ENCODE results near the gene RAG1. TPM values are rescaled to one million over a fixed set of nuclear protein-coding genes. Genes with fewer than 3 reads are reported as not detected.

The RAG1 gene
- total and polyA plus RNA-seq, 2 donors (not counting 1 experiment from before 2014, with no cell fraction given), result 0.06 to 0.37 TPM

- Histone ChIP-seq H3K27me3 (replicated peaks in 1 of 4; ENCODE audit: control extremely low read depth in 1 of 4, control insufficient read depth in 3 of 4, insufficient read depth in 4 of 4, low read length in 3 of 4) (peaks cover 0 to 26% (median 10%) of the 10 kb centered on the region in 4 experiments), H3K9me3 (ENCODE audit: control extremely low read depth in 1 of 3, control insufficient read depth in 2 of 3, insufficient read depth in 1 of 3, low read length in 2 of 3) (no peaks in the 10 kb centered on the region), H3K79me2 (ENCODE audit: control insufficient read depth, insufficient read depth, low read length) (no peaks in the 10 kb centered on the region), H3K4me2 (replicated peaks; ENCODE audit: low read depth, low read length, poor library complexity, severe bottlenecking) (peak overlapping the region; percentile 69), H3K9ac (ENCODE audit: low read length) (peak overlapping the region; percentile 40), H4K20me1 (ENCODE audit: control insufficient read depth, insufficient read depth, low read length, poor library complexity, severe bottlenecking) (no peaks in the 10 kb centered on the region), H3K4me3 (ENCODE audit: control extremely low read depth in 1 of 5, extremely low read depth in 1 of 5, insufficient read depth in 1 of 5, low read depth in 2 of 5, low read length in 4 of 5) (no peak overlapping the region), H3K4me1 (ENCODE audit: control insufficient read depth in 2 of 2, insufficient read depth in 2 of 2, low read length in 2 of 2) (peaks cover 0 to 5% of the 10 kb centered on the region in 2 donors), H3K27ac (ENCODE audit: low read length in 2 of 2) (no peak overlapping the region), H2AFZ (ENCODE audit: insufficient read depth, low read depth, low read length, poor library complexity, severe bottlenecking) (no peak overlapping the region), H3K36me3 (replicated peaks in 1 of 2; ENCODE audit: control extremely low read depth in 1 of 2, control insufficient read depth in 1 of 2, extremely low read depth in 1 of 2, insufficient read depth in 2 of 2, low read length in 1 of 2) (no peaks in the 10 kb centered on the region)
- POLR2A ChIA-PET, result no interaction called here
- TF ChIP-seq EZH2 (IDR thresholded peaks at IDR 0.05; ENCODE audit: borderline replicate concordance, insufficient read depth, low read depth, low read length, poor library complexity, severe bottlenecking) (no peak), CTCF (IDR thresholded peaks at IDR 0.05) (no peak)
- H3K4me3 Mint-ChIP-seq, result peak overlapping the region; percentile 66
- H3K9me3 Mint-ChIP-seq (ENCODE audit: insufficient read depth), result no peaks in the 10 kb centered on the region
- no peak for ATAC-seq (ENCODE audit: low read depth)
- no peak for DNase-seq
- no peak overlapping the region for H3K27ac Mint-ChIP-seq
- intact Hi-C loops (cut with micrococcal nuclease), result no loop called here
- H3K4me1 Mint-ChIP-seq, result peaks cover 6% of the 10 kb centered on the region
- WGBS (ENCODE audit: insufficient coverage), result 85% methylated on average over 6 of the region's 6 CpGs
- peaks cover 42% of the 10 kb centered on the region for H3K27me3 Mint-ChIP-seq
- CTCF ChIA-PET, result interaction anchor here (0.7 to 4.6 kb wide), 7 partner anchors 11 to 182 kb away, joined by 3 to 29 read pairs (median 4); no protein-coding TSS in a partner anchor
Observed at GRCh38 chr11:36565031-36565610, 2.7 kb upstream of the RAG1 start.

GRCh38 chr11:36566407-36567053, 1.3 kb upstream of the RAG1 start:
- ATAC-seq (ENCODE audit: low read depth) (no peak), DNase-seq (no peak)
- peaks cover 0 to 5% of the 10 kb centered on the region in 2 donors for H3K4me1 ChIP-seq (ENCODE audit: control insufficient read depth in 2 of 2, insufficient read depth in 2 of 2, low read length in 2 of 2)
- no peak overlapping the region for H3K9ac ChIP-seq (ENCODE audit: low read length)
- POLR2A ChIA-PET, result no interaction called here
- intact Hi-C loops (cut with micrococcal nuclease), result no loop called here
- no peaks in the 10 kb centered on the region for H3K79me2 ChIP-seq (ENCODE audit: control insufficient read depth, insufficient read depth, low read length)
- TF ChIP-seq CTCF (IDR thresholded peaks at IDR 0.05), result no peak
- no peak for TF ChIP-seq EZH2 (IDR thresholded peaks at IDR 0.05; ENCODE audit: borderline replicate concordance, insufficient read depth, low read depth, low read length, poor library complexity, severe bottlenecking)
- H4K20me1 ChIP-seq (ENCODE audit: control insufficient read depth, insufficient read depth, low read length, poor library complexity, severe bottlenecking), result no peaks in the 10 kb centered on the region
- peaks cover 0 to 30% (median 6%) of the 10 kb centered on the region in 4 experiments for H3K27me3 ChIP-seq (replicated peaks in 1 of 4; ENCODE audit: control extremely low read depth in 1 of 4, control insufficient read depth in 3 of 4, insufficient read depth in 4 of 4, low read length in 3 of 4)
- no peak overlapping the region for H3K4me2 ChIP-seq (replicated peaks; ENCODE audit: low read depth, low read length, poor library complexity, severe bottlenecking)
- Mint-ChIP-seq H3K4me1 (peaks cover 6% of the 10 kb centered on the region), H3K9me3 (ENCODE audit: insufficient read depth) (no peaks in the 10 kb centered on the region), H3K4me3 (no peak overlapping the region), H3K27me3 (peaks cover 49% of the 10 kb centered on the region), H3K27ac (no peak overlapping the region)
- no peaks in the 10 kb centered on the region for H3K36me3 ChIP-seq (replicated peaks in 1 of 2; ENCODE audit: control extremely low read depth in 1 of 2, control insufficient read depth in 1 of 2, extremely low read depth in 1 of 2, insufficient read depth in 2 of 2, low read length in 1 of 2)
- H2AFZ ChIP-seq (ENCODE audit: insufficient read depth, low read depth, low read length, poor library complexity, severe bottlenecking), result no peak overlapping the region
- H3K4me3 ChIP-seq (ENCODE audit: control extremely low read depth in 1 of 5, extremely low read depth in 1 of 5, insufficient read depth in 1 of 5, low read depth in 2 of 5, low read length in 4 of 5), result no peak overlapping the region
- CTCF ChIA-PET, result interaction anchor here (0.7 to 2.7 kb wide), 2 partner anchors 180 to 745 kb away, joined by 3 to 13 read pairs; no protein-coding TSS in a partner anchor
- 37% methylated on average over 4 of the region's 4 CpGs for WGBS (ENCODE audit: insufficient coverage)
- H3K27ac ChIP-seq (ENCODE audit: low read length in 2 of 2), result no peak overlapping the region
- no peaks in the 10 kb centered on the region for H3K9me3 ChIP-seq (ENCODE audit: control extremely low read depth in 1 of 3, control insufficient read depth in 2 of 3, insufficient read depth in 1 of 3, low read length in 2 of 3)
